ENCODE data around the gene PLEKHG7. TPM values are rescaled to one million over a fixed set of nuclear protein-coding genes. Genes with fewer than 3 reads are reported as not detected.
A peak's percentile ranks its signal among the peaks of the same experiment; 100 is the strongest.

Gene PLEKHG7
- total and polyA plus RNA-seq, 2 donors (not counting 1 experiment from before 2014, with no cell fraction given) = 7.5 to 23.2 TPM

DNA sequence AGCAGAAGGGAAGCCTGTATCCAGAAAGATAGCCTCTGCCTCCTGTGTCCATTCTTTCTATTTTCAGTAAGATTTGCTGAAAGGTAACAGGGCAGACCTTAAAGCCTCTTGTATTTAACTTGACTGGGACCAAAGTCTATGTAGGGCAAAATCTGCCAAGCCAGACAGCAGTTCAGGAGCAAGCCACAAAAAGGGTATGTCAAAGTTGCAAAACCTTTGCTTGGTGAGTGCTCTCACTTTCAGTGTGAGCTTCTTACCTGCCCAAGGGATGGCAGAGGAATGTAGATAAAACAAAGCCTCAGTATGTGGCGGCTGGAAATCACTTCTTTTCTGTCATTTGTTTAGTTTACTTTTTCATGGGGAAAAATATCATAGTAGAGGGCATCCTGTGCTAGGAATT, 63.1 kb downstream of the PLEKHG7 start:
- Histone ChIP-seq H3K9me3 (ENCODE audit: control extremely low read depth in 1 of 3, control insufficient read depth in 2 of 3, insufficient read depth in 1 of 3, low read length in 2 of 3) (peaks cover 0 to 4% (median 0%) of the 10 kb centered on the region in 3 donors), H3K4me3 (ENCODE audit: control extremely low read depth in 1 of 5, extremely low read depth in 1 of 5, insufficient read depth in 1 of 5, low read depth in 2 of 5, low read length in 4 of 5) (no peak overlapping the region), H4K20me1 (ENCODE audit: control insufficient read depth, insufficient read depth, low read length, poor library complexity, severe bottlenecking) (no peaks in the 10 kb centered on the region), H3K36me3 (replicated peaks in 1 of 2; ENCODE audit: control extremely low read depth in 1 of 2, control insufficient read depth in 1 of 2, extremely low read depth in 1 of 2, insufficient read depth in 2 of 2, low read length in 1 of 2) (no peaks in the 10 kb centered on the region), H2AFZ (ENCODE audit: insufficient read depth, low read depth, low read length, poor library complexity, severe bottlenecking) (no peak overlapping the region), H3K27ac (ENCODE audit: low read length in 2 of 2) (no peak overlapping the region), H3K4me2 (replicated peaks; ENCODE audit: low read depth, low read length, poor library complexity, severe bottlenecking) (no peak overlapping the region), H3K27me3 (replicated peaks in 1 of 4; ENCODE audit: control extremely low read depth in 1 of 4, control insufficient read depth in 3 of 4, insufficient read depth in 4 of 4, low read length in 3 of 4) (no peaks in the 10 kb centered on the region), H3K9ac (ENCODE audit: low read length) (no peak overlapping the region), H3K79me2 (ENCODE audit: control insufficient read depth, insufficient read depth, low read length) (no peaks in the 10 kb centered on the region), H3K4me1 (ENCODE audit: control insufficient read depth in 2 of 2, insufficient read depth in 2 of 2, low read length in 2 of 2) (peaks cover 12 to 13% of the 10 kb centered on the region in 2 donors)
- Mint-ChIP-seq H3K27me3 (no peaks in the 10 kb centered on the region), H3K4me1 (peaks cover 24% of the 10 kb centered on the region), H3K4me3 (no peak overlapping the region), H3K27ac (no peak overlapping the region), H3K9me3 (ENCODE audit: insufficient read depth) (no peaks in the 10 kb centered on the region)
- TF ChIP-seq, protein P1, sequence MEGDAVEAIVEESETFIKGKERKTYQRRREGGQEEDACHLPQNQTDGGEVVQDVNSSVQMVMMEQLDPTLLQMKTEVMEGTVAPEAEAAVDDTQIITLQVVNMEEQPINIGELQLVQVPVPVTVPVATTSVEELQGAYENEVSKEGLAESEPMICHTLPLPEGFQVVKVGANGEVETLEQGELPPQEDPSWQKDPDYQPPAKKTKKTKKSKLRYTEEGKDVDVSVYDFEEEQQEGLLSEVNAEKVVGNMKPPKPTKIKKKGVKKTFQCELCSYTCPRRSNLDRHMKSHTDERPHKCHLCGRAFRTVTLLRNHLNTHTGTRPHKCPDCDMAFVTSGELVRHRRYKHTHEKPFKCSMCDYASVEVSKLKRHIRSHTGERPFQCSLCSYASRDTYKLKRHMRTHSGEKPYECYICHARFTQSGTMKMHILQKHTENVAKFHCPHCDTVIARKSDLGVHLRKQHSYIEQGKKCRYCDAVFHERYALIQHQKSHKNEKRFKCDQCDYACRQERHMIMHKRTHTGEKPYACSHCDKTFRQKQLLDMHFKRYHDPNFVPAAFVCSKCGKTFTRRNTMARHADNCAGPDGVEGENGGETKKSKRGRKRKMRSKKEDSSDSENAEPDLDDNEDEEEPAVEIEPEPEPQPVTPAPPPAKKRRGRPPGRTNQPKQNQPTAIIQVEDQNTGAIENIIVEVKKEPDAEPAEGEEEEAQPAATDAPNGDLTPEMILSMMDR (IDR thresholded peaks at IDR 0.05) = no peak
- TF ChIP-seq EZH2 (IDR thresholded peaks at IDR 0.05; ENCODE audit: borderline replicate concordance, insufficient read depth, low read depth, low read length, poor library complexity, severe bottlenecking) = no peak
- DNase-seq (no peak), ATAC-seq (ENCODE audit: low read depth) (no peak)
- ChIA-PET CTCF (no interaction called here), POLR2A (no interaction called here)
- intact Hi-C loops (cut with micrococcal nuclease) = no loop called here
- WGBS (ENCODE audit: insufficient coverage) = no CpG with 5 or more reads among the region's 1 CpG

DNA sequence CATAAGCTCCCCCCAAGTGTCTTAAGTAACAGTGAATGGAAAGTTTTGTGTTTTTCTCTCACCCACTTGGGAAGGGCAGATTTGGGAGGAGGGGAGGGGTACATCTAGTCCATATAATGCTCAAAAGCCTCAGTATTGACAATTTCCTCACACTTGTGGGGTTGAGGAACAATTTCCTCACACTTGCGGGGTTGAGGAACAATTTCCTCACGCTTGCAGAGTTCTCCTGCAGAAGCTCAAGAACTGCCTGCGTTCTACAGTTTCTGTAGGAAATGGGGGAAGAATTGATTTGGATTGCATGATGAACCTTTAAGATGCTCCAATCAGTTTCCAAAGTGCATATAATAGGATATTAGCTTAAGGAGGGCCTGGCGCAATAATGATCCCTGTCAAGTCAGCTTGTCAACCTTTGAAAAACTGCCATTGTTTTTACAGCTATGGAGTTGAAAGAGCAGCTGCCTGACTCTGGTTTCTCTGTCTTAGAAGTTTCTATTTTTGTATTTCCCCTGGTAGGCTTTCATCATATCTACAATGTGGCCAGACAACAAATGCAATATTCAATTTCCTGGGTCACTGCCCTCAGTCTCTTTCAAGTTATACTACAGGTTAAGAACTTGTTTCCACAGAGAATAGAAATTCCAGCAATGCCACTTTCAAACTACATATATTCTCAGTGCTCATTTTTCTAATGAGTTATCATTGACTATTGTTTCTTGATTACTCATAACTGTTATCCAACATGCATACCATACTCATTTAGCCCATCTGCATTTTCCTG, 66.5 kb downstream of the PLEKHG7 start:
- no peak overlapping the region for H3K4me3 ChIP-seq (ENCODE audit: control extremely low read depth in 1 of 5, extremely low read depth in 1 of 5, insufficient read depth in 1 of 5, low read depth in 2 of 5, low read length in 4 of 5)
- H3K9me3 ChIP-seq (ENCODE audit: control extremely low read depth in 1 of 3, control insufficient read depth in 2 of 3, insufficient read depth in 1 of 3, low read length in 2 of 3) = peaks cover 0 to 4% (median 0%) of the 10 kb centered on the region in 3 donors
- intact Hi-C loops (cut with micrococcal nuclease) = no loop called here
- ChIA-PET CTCF (interaction anchor here (0.8 to 1.3 kb wide), 2 partner anchors 8 to 10 kb away, joined by 3 read pairs; no protein-coding TSS in a partner anchor), POLR2A (no interaction called here)
- H4K20me1 ChIP-seq (ENCODE audit: control insufficient read depth, insufficient read depth, low read length, poor library complexity, severe bottlenecking) = no peaks in the 10 kb centered on the region
- peak overlapping the region; percentile 28 for H3K4me2 ChIP-seq (replicated peaks; ENCODE audit: low read depth, low read length, poor library complexity, severe bottlenecking)
- WGBS (ENCODE audit: insufficient coverage) = no CpG with 5 or more reads among the region's 4 CpGs
- Mint-ChIP-seq H3K4me3 (no peak overlapping the region), H3K9me3 (ENCODE audit: insufficient read depth) (no peaks in the 10 kb centered on the region), H3K27ac (no peak overlapping the region), H3K27me3 (no peaks in the 10 kb centered on the region), H3K4me1 (peaks cover 17% of the 10 kb centered on the region)
- H3K79me2 ChIP-seq (ENCODE audit: control insufficient read depth, insufficient read depth, low read length) = no peaks in the 10 kb centered on the region
- H3K4me1 ChIP-seq (ENCODE audit: control insufficient read depth in 2 of 2, insufficient read depth in 2 of 2, low read length in 2 of 2) = peaks cover 7 to 10% of the 10 kb centered on the region in 2 donors
- H3K27me3 ChIP-seq (replicated peaks in 1 of 4; ENCODE audit: control extremely low read depth in 1 of 4, control insufficient read depth in 3 of 4, insufficient read depth in 4 of 4, low read length in 3 of 4) = no peaks in the 10 kb centered on the region
- DNase-seq = no peak
- H2AFZ ChIP-seq (ENCODE audit: insufficient read depth, low read depth, low read length, poor library complexity, severe bottlenecking) = no peak overlapping the region
- H3K27ac ChIP-seq (ENCODE audit: low read length in 2 of 2) = peak overlapping the region in 1 of 2 donors; percentile 9
- no peak for ATAC-seq (ENCODE audit: low read depth)
- no peaks in the 10 kb centered on the region for H3K36me3 ChIP-seq (replicated peaks in 1 of 2; ENCODE audit: control extremely low read depth in 1 of 2, control insufficient read depth in 1 of 2, extremely low read depth in 1 of 2, insufficient read depth in 2 of 2, low read length in 1 of 2)
- no peak overlapping the region for H3K9ac ChIP-seq (ENCODE audit: low read length)
- TF ChIP-seq, protein P1 (IDR thresholded peaks at IDR 0.05) = no peak
- no peak for TF ChIP-seq EZH2 (IDR thresholded peaks at IDR 0.05; ENCODE audit: borderline replicate concordance, insufficient read depth, low read depth, low read length, poor library complexity, severe bottlenecking)

All from B cell (primary cell).